AG09319 (cell line): ENCODE data around the gene THY1.

Experiments used
- DNase-seq: peaks from one replicate; pipeline ENCODE4 v3.0.0-alpha.2; 2010; ENCODE audit warnings: low read depth; ENCODE audit errors: extremely low read depth
- TF ChIP-seq, protein P1 (sequence below): IDR thresholded peaks from 2 replicates; pipeline ENCODE4 v1.5.1; 2011; ENCODE audit warnings: low read depth, mild to moderate bottlenecking, inconsistent platforms, low read length, moderate library complexity

Gene THY1

DNA sequence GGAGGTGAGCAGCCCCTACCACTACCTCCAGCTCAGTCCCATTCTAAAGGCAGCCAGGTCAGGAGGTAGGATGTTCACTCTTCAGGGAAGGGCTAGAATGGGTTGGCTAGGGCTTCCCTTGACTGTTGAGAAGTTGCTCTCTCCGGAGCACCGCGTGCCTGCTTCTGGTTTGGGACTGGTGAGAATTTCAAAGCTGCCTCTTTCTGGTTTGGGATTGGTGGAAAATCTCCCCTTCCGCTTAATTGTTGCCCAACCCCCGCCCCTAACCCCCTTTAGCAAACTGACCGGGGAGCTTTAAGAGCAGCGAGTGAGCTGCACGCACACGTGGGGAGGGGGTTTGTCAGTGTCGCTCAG, 42.2 kb downstream of the THY1 start:
- no peak for DNase-seq
- TF ChIP-seq, protein P1, sequence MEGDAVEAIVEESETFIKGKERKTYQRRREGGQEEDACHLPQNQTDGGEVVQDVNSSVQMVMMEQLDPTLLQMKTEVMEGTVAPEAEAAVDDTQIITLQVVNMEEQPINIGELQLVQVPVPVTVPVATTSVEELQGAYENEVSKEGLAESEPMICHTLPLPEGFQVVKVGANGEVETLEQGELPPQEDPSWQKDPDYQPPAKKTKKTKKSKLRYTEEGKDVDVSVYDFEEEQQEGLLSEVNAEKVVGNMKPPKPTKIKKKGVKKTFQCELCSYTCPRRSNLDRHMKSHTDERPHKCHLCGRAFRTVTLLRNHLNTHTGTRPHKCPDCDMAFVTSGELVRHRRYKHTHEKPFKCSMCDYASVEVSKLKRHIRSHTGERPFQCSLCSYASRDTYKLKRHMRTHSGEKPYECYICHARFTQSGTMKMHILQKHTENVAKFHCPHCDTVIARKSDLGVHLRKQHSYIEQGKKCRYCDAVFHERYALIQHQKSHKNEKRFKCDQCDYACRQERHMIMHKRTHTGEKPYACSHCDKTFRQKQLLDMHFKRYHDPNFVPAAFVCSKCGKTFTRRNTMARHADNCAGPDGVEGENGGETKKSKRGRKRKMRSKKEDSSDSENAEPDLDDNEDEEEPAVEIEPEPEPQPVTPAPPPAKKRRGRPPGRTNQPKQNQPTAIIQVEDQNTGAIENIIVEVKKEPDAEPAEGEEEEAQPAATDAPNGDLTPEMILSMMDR: no peak

DNA sequence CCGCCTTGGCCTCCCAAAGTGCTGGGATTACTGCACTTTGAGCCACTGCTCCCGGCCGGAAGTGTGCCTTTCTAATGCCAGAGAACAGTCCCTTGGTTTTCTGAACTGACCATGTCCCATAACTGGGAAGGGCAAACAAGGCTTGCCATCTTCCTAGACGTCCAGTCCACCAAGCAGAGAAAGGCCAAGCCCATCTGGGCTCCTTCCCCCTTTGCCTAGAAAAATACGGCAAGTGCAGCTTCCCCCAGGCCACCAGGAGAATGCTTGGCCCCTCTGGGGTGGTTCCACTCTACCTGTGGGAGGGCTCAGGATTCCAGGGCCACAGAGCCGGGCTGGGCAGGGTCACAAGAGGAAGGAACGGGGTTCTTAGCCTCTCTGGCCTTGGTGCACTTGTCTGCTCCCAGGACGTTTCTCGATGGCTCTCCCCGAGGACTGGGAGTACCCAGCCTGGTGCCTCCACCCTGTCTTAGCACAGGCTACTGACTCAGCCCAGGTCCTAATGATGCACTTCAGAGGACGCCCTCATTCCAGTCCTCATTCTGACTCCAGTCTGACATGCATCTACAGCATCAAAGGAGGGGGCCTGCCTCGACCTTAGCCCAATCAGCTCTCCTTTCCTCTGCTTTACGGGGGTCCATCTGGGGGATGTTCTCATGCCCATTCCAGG, 42.7 kb downstream of the THY1 start:
- TF ChIP-seq, protein P1: no peak
- DNase-seq: no peak

DNA sequence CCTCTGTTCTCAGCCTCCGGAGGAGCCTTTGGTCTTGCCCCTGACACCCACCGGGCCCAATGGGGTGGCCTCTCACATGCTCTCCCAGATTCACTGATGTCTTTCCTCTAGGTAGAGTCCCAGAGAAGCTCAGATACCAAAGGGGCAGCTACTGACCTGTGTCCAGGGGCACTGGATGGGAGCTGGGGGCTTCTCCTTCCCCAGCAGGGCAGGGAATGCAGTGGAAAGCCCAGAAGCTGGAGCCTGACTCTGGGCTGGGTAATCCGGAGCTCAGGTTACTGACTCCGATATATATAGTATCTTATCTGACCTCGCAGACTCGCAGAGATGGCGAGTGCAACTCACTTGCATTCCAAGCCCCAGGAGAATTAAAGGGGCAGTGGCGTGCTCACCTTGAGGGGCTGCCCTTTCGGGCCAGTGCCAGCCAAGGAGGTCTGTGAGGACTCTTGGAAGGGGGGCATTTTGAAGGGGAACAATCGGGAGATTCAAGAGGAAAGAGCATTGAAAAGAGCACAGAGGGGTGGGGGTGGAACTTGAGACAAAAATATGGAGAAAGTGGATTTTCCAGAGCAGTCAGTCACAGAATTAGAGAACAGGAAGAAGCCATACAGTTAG, 44.0 kb downstream of the THY1 start:
- no peak for DNase-seq
- TF ChIP-seq, protein P1: no peak

DNA sequence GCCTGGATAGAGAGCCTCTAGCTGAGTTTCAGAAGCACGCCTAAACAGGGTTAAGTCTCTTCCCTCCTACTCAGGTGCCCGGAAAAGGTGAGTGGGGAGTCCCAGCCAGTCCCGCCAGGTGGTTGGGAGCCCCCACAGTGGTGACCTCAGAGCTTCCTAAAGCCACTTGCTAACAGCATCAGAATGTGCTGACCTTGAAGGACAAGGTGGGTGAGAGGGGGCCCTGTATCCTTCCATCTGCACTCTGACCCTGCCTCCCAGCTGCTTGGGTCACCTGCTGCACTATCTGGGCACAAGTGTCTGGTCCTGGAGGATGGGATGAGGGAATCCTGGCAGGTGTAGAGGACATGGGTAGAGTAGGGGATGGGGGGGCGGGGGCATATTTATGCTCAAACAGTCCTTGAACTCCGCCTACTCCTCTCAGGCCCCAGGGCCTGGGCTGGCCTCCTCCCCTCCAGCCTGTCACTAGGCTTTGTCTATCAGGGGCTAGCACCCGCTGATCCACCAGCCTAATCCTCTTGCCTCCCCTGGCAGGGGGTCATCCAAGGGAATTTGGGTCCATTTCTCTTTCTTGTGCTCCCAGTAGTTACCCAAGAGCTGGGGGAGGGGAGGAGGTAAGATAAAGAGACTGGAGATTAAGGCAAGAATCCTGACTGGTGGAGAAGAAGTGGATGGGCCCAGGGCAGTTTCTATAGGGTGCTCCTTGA, 44.9 kb downstream of the THY1 start:
- TF ChIP-seq, protein P1: no peak

DNA sequence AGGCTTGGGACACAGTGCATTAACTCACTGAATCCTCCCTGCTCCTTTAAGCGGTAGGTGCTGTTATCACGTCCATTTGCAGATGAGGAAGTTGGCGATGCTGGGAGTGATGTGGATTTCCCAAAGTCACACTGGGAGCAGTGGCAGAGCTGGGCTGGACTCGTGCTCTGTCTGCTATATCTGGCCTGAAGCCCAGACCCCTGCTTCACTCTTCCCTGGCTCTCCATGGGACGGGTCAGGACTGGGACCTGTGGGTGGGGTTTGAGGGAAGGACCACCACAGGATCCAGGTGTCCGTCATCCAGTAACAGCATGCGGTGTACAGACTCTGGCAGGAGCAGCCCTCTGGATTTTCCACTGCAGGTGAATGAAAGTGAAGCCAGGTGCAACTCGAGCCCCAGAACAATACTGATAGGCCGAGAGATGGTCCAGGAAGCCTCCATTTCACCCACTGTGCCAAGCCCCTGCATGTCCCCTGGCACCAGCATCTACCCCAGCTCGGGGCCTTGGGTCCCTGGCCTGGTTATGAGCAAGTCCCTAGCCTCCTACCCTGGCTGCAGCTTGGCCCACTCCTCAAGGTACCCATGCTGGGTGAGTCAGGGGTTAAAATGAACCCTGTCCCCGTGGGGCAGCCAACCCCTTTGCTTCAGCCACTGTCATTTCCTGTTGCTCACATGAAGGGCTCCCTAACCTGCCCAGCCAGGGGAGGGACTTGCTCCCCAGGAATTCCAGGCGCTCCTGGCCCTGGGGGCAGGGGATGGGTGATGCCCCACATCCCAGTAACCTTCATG, 45.7 kb downstream of the THY1 start:
- TF ChIP-seq, protein P1: no peak
- DNase-seq: no peak

More for the DNA sequence above, 44.9 kb downstream of the THY1 start:
- no peak for DNase-seq

DNA sequence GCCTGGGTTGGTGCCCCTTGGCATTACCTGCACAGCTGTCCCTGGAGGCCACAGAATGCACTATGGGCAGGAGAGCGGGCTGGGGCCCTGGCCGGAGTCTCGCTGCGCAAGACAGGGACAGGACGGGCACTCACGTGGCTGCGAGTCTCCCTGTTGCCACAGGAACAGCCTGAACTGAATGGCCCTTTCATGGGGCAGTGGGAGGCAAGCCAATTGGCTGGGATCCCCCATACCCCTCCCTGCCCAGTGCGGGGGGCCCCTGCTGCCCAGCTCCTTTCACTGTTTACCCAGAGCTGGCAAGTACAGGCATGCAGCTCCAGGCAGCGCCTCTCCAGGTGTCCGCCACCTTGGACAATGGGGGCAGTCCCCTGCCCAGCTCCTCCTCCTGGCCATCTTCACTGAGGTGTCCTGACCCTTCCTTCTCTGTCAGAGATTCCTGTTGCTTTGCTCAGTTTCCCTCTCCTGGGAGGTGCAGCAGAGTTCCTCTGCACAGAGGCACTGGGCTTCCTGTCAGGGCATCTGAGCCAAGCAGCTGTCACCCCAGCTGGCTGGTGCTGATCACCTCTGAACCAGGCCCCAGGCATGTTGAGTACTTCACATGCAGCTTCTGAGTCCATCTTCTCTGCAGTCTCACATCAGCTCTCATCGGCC, 46.6 kb downstream of the THY1 start:
- TF ChIP-seq, protein P1: no peak
- DNase-seq: no peak
